GM18870 (cell line): ENCODE data around the gene TMEM121B.

Experiments
- ATAC-seq: cut with Tn5 transposase; IDR thresholded peaks from one replicate; pipeline ENCODE4 v1.9.1; 2021; ENCODE audit warnings: moderate library complexity; ENCODE audit not compliant: unreplicated experiment

Gene TMEM121B

GRCh38 chr22:17112491-17113042 lies 8.6 kb downstream of the TMEM121B start:
- ATAC-seq: no peak

GRCh38 chr22:17110791-17111550 lies 10.2 kb downstream of the TMEM121B start:
- ATAC-seq: no peak

DNA sequence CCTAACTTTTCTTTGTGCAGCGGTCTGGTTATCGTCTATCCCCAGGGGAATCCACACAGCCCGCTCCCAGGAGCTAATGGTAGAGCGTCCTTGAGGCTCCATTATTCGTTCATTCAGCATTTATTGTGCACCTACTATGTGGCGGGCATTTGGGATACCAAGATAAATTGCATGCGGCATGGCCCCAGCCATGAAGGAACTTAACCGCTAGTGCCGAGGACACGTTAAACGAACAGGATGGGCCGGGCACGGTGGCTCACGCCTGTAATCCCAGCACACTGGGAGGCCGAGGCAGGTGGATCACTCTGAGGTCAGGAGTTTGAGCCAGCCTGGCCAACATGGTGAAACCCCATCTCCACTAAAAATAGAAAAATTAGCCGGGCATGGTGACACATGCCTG lies 11.2 kb downstream of the TMEM121B start:
- ATAC-seq: no peak

- ATAC-seq: no peak
Observed at GRCh38 chr22:17109113-17109865, 11.9 kb downstream of the TMEM121B start.

GRCh38 chr22:17108256-17109112 lies 12.7 kb downstream of the TMEM121B start:
- ATAC-seq: no peak

DNA sequence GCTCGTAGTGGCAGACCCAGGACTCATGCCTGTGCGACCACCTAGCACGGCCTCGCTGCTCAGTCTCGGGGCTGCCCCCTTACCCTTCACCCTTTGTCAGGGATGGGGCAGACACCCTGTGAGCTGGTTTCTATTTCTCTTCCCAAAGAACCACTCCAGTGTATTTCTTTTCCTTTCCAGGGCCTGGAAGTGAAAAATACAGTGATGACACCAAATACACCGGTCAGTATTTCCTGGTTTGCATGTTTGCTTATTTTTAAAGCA lies 13.7 kb downstream of the TMEM121B start:
- ATAC-seq: no peak

GRCh38 chr22:17106785-17107546 lies 14.2 kb downstream of the TMEM121B start:
- ATAC-seq: no peak

DNA sequence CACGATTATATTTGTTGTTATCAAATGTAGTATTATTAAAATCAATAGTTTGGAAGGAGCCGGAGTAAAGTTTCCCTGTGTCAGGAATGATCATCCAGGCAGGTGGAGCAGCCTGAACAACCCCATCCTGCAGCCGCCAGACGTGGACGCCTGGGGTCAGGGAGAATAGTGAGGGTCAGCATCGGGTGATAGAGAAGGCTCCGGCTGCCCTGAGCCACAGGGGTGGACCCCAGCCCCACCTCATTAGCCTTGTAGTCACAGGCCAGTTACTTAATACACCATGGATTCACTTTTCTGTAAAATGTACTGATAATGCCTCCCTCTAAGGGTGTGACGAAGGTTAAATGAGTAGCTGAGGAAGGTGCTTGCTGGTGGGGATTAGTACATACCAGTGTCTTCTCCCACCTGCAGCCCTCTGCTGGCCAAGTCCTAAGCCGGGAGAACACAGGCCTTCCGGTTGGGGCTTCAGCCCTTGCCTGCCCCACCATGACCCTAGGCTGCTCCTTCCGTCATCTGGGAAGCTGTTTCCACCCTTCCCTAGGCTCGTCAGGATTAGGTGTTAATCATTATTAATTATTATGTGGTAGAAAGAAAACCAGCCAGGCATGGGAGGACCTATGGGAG lies 14.9 kb downstream of the TMEM121B start:
- ATAC-seq: no peak

DNA sequence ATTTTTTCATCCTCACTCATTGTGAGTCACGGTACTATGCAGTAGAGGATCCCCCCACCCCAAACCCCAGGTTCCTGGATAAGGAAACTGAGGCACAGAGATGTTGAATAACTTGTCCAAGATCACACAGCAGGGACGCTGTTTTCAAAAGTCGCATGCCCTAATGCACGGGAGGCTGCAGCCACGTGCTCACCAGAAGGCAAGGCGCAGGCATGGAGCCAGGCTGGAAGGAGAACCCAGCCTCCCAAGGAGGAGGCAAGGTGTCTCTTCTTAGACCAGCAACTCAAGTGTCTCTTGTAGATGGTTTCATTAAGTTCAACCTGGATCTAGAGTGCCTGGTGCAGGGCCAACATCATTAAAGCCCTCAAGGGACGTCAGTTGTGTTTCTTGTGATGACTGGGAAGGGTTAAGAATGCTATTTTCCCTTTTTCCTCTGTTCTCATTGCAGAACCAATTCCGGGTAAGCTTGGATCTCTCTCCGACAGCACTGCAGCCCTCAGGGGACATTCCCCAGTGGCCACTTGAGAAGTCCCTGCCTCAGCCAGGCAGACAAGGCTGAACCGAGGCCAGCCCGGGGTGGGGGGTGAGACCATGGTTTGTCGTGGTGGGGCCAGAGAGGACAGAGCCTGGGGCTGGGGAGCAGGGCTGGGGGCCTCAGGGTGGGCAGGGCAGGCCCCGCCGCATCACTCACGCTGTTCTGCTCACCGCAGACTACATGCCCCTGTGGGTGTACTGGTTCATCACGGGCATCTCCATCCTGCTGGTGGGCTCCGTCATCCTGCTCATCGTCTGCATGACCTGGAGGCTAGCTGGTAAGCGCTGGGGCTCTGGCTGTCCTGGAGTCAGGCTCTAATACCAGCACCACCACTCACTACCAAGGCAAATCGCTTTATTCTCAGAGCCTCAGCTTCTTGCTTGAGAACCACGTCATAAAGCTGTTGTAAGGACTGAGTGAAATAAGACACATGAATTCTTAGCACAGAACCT lies 15.7 kb downstream of the TMEM121B start:
- ATAC-seq: no peak

DNA sequence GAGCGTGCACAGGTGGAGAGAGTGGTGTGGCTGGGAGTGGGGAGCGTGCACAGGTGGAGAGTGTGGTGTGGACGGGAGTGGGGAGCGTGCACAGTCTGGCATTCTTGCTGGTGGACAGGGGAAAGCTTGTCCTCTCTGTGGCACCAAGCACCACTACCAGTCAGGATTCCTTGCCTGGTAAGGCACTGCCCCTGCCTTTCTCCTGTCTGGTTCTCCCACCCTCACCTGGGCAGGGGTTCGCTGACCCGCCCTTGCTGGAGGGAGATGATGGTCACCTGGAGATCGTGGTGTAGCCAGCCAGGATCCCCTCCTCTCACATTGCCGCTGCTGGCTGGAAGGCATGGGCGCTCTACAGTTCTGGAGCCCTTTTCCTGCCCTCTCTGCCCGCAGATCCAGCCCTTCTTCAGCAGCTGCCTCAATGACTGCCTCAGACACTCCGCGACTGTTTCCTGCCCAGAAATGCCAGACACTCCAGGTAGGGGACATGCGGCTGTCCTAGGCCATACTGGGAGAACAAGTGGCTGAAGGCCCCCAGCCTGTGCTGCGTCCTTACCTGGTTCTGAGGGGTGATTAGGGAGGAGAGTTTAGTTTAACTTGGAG lies 16.7 kb downstream of the TMEM121B start:
- ATAC-seq: no peak

- no peak for ATAC-seq
Observed at GRCh38 chr22:17103351-17103750, 17.8 kb downstream of the TMEM121B start.

- ATAC-seq: no peak
Observed at GRCh38 chr22:17102297-17102667, 18.9 kb downstream of the TMEM121B start.

DNA sequence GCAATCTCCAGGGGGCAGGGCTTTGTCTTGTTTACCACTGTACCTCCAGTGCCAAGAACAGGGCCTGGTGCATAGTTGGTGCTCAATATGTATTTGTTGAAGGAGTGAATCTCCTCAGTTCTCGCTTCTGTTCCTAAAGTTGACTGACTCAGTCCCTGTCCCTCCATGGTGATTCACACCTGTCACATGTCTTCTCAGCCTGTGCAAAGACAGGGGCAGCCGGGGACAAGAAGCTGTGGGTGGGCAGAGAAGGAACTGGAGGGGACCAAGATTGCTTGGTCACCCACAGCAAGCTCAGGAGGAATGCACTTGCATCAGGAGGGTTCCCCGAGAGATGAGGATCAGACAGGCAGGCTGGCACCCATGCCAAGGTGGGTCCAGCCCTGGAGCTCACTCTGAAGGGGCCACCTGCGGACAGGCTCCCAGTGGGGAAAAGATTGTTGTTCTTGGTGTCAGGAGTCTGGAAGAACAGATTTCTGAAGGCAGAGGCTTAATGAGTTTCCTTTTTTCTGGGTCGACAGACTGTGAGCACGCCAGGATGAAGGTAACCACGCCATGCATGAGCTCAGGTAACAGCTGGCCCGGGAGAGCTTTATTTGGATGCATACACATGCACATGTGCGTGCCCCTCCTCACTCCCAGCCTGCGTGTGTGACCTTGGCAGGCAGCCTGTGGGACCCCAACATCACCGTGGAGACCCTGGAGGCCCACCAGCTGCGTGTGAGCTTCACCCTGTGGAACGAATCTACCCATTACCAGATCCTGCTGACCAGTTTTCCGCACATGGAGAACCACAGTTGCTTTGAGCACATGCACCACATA lies 19.5 kb downstream of the TMEM121B start:
- ATAC-seq: no peak

GRCh38 chr22:17100621-17101020 lies 20.5 kb downstream of the TMEM121B start:
- no peak for ATAC-seq

- ATAC-seq: no peak
Observed at GRCh38 chr22:17098379-17098819, 22.8 kb downstream of the TMEM121B start.

- ATAC-seq: no peak
Observed at GRCh38 chr22:17097701-17098100, 23.5 kb downstream of the TMEM121B start.

DNA sequence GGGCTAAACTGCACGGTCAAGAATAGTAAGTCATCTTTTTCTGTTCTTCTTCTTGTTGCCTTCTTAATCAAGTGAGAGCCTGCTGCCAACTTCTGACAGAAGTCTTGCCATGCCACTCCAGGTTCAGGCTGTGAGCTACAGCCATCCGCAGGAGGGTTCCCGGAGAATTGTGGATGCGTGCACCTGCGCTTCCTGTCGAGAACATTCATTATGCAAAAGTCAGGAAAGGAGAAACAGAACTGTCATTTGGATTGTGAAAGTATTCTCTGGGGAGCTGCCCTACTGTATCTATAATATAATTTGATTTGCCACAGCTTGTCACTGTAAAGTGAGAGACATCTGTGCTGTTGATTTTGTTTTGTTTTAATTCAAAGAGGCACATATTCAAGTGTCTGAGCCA lies 24.1 kb downstream of the TMEM121B start:
- ATAC-seq: no peak

GRCh38 chr22:17096071-17096470 lies 25.1 kb downstream of the TMEM121B start:
- no peak for ATAC-seq
